T-helper 22 cell (primary cell): ENCODE measurements around the gene CRACR2B.

Experiments used
- DNase-seq: peaks from one replicate; pipeline ENCODE4 v3.0.0-alpha.2; 2020; ENCODE audit warnings: low read depth

The CRACR2B gene

DNA sequence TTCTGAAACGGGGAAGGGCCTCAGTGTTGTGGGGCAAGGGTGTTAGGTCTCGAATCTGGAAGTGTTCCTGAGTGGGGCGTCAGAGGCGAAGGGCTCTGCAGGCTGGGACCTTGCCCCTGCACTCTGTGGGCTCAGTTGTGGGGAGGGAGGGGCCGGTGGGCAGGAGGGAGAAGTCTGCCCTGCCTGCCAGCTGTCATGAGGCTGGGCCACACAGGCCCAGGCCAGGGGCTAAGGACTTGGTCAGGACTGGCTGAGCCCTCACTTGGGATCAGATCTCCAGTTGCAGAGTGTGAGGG lies at the start of gene CRACR2B:
TSS of gene CRACR2B (plus strand) at position 23 of the 296 bp plus-strand sequence. CDS start 689 bp downstream, outside the sequence.
- no peak for DNase-seq

DNA sequence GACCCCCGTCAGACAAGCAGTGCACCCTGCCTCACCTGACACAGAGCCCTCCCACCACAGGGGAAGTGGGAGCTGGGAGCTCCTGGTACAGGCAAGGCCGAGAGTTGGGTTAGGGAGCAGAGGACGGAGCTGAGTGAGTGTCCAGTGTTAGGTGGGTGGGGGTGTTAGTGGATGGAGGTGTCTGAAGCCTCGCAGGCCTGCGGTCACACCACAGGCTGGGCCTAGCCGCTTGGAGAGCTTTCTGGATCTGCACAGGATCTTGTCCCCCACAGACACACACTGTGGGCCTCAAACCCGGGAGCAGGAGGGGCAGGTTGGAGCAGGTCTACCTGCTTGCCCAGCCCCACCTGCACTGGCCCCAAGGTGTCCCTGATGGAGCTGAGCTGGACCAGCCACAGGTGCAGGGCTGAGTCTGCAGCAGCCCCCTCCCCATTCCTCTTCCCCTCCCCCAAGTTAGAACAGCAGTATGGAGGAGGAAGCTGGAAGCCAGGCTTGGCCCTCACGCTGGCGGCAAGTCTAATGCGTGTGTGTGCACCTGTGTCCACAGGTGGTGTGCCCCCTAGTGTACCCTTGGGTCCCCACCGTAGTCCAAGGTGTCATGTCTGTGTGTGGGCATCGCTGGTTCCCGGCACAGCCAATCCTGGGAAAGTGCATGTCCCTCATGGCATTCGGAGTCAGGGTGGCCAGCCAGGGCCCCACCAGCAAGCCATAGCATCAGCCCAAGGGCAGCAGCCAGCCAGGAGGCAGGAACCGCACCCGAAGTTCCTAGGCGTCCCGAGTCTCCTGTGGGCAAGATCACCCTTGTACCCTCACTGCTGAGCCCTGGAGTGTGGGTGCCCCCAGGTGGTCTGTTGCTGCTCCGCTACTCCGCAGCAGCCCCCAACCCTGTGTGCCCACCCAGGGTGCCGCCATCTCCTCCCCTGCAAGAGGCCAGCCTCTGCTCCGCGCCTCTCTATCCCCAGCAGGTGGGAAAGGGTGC lies 48.5 kb upstream of the CRACR2B start:
- DNase-seq = no peak

GRCh38 chr11:779955-780532 lies 47.7 kb upstream of the CRACR2B start:
- DNase-seq = no peak

- no peak for DNase-seq
Observed at GRCh38 chr11:782264-783174, 45.2 kb upstream of the CRACR2B start.

DNA sequence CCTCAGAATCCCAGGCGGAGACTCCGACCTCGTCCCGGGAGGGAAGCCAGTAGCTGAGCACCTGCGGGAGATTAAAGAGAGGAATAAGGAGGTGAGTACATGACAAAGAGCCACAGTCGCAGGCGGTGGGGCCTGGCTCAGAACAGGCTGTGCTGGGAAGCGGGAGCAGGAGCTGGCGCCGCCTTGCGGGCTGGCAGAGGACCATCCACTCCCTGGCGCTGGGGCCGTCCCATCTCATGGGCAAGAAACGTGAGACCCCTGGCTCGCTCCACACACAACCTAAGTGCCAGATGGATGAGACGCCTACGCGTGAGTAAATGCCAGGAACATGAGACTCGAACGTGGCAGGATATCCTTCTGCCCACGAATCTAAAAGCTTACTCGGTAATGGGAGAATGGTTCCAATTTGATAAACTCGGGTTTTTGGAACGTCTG lies 44.1 kb upstream of the CRACR2B start:
- DNase-seq = no peak

- DNase-seq = no peak
Observed at GRCh38 chr11:786235-787083, 41.3 kb upstream of the CRACR2B start.

DNA sequence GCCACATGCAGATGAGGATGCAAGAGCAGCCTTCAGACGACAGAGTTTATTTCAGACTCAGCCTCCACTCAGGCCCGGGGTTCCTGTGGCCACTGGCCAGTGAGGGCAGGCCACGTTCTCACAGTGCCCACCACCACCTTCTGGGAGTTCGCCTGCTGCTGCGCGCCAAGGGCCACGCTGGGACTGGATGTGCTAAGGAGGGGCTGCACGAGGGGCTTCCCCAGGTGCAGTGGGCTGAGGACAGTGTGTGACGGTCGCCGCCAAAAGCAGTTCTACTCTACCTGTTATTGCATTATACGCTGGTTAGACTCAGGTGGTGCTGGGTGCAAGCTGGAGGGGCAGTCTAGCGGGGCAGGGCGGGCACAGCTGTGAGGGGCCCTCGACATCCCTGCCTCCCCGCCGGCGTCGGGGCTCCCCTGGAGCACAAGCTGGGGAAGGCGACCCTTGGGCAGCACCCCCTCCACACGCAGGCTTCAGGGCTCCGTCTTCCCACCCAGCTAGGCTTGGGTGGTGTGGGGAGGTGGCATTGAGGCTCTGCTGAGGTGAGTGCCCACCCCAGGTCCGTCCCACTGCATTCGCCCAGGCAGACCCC lies 40.5 kb upstream of the CRACR2B start:
- DNase-seq = no peak

- DNase-seq = no peak
Observed at GRCh38 chr11:788009-788640, 39.6 kb upstream of the CRACR2B start.

DNA sequence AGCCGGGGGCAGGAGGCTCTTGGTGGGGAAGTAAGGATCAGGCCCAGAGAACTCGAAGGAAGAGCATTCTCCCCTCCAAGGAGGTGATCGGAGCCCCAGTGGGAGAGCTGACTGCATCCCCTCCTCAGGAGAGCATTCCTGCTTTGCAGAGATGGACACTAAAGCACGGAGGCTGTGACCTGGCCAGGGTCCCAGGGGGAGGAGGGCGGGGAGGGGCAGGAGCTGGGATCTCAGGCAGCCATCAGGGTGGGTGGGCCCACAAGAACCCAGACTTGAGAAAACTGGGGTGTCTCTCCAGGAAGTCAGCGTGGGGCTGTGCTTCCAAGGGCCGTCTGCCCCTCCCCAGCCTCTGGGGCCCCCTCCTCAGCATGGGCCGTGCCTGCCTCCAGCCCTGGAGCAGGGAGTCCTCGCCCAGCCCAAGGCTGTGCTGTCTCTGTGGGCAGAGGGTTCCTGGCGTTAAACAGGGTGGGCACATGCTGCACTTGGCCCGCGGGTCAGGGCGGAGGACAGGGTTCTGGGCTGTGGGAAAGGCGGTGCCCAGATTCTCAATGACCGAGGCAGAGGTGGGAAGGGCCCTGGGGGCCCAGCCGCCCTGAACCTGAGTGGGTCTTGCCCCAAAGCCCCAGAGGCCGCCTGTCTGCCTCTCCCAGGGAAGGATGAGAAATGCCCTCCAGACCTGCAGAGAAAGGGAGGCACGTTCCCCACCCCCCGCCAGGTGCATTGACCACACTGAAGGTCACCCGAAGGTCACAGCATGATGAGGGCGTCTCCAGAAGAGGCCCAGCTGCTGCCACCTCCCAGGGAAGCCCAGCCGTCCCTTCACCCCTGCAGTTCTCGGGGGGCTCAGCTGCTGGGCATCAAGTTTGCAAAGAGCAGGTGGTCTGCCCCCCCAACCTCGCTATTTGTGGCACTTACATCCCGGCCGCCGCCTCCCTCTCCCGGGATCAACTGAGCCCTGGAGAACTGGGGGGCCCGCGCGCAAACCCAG lies 38.5 kb upstream of the CRACR2B start:
- DNase-seq = no peak

DNA sequence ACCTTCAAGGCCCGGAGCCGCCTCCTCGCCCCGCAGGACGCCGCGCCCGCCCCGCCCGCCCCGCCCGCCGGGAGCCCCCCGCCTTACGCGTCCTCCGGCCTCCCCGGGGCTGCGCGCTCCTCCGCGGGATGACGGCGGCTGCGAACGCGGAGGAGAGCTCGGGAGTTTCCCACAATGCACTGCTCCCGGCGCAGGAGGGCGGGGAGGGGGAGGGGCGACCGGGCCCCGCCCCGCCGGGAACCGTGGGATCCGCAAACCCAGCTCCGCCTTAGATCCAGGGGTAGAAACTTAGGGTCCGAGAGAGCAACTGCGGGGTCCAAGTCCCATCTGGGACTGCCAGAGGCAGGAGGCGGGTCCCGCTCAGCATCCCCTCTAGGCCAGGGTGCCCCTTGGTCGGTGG lies 37.8 kb upstream of the CRACR2B start, which contains the start of gene CEND1:
TSS of gene CEND1 (minus strand) at position 148 of the 400 bp plus-strand sequence. CDS start 1,514 bp downstream, outside the sequence.
- no peak for DNase-seq

- DNase-seq = no peak
Observed at GRCh38 chr11:790721-791564, 36.8 kb upstream of the CRACR2B start.

DNA sequence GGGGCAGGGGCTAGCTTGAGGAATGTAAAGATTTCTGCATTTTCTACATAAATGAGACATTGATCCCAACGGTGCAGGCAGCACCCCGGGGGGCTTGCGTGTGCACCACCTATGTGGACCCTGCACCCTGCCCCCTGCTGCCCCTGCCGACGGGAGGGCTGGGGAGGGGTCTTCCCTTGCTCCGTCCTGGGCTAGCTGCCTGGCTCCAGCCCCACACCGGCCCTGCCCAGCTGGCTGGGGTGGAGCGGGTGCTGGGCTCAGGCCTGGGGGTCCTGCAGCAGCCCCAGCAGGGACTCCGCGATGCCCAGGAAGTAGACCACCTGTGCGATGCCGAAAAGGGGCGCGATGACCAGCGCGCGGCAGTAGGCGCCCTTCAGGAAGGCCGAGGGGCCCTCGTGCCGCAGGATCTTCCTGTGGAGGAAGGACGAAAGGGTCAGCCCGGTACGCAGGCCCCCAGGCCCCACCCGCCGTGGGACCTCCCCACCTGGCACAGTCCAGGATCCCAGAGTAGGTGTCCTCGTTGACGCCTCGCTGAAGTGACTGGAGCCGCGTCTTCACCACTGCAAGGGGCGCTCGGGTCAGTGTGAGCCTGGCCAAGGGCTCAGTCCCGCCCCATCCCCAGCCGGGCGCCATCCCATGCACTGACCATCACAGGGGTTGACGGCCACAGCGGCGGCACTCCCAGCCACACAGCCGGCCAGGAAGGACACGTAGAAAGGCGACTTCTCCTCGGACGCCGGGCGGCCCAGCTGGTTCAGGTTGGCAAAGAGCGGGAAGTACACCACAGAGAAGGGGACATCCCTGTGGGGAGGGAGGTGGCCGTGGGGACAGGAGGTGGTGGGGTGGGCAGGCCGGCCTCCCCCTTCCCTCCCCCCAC lies 35.8 kb upstream of the CRACR2B start:
- DNase-seq = no peak

DNA sequence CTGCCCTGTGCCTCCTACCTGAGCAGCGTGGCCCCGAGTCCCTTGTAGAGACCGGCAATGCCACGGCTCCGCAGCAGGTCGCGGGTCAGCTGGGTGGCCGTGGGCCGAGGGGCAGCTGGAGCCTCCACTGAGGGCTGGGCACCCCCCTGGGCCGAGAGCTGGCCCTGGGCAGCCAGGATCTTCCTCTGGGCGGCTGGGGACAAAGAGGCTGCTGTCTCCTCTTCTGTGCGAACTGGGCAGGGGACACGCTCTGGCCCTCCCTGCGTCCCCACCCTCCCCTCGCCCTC lies 35.2 kb upstream of the CRACR2B start:
- no peak for DNase-seq

GRCh38 chr11:792873-793272 lies 34.8 kb upstream of the CRACR2B start:
- DNase-seq = no peak

GRCh38 chr11:793556-793955 lies 34.2 kb upstream of the CRACR2B start:
- DNase-seq = no peak

- DNase-seq = no peak
Observed at GRCh38 chr11:794013-794765, 33.5 kb upstream of the CRACR2B start.
